Stromal cell of bone marrow (primary cell): Measurements from ENCODE around the gene PCDHGA4.
"Not testable (repeated sequence)": the region's sequence is repeated elsewhere in the genome, so short reads cannot be mapped to it uniquely, and the experiment has no call there.

Experiments used
- DNase-seq: peaks from one replicate; pipeline ENCODE4 v3.0.0-alpha.2; 2012; ENCODE audit warnings: low read depth

PCDHGA4 gene

GRCh38 chr5:141349917-141350619 is 4.8 kb upstream of the PCDHGA4 start, which contains the start of gene PCDHGB1:
PCDHGB1 (plus strand) TSS chr5:141350099; CDS start chr5:141350261, 162 bp downstream.
- peak; percentile 50 for DNase-seq

GRCh38 chr5:141351591-141351990 is 3.2 kb upstream of the PCDHGA4 start:
- DNase-seq, result no peak

GRCh38 chr5:141355641-141356040 is 820 bp downstream of the PCDHGA4 start:
- DNase-seq, result no peak

DNA sequence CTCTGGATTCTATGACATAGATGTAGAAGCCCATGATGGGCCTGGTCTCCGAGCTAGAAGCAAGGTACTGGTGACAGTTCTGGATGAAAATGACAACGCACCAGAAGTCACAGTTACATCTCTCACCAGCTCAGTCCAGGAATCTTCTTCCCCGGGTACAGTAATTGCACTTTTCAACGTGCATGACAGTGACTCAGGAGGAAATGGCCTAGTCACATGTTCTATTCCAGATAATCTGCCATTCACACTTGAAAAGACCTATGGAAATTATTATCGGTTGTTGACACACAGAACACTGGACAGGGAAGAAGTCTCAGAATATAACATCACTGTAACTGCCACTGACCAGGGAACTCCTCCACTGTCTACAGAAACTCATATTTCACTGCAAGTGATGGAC is 1.3 kb downstream of the PCDHGA4 start:
- no peak for DNase-seq

DNA sequence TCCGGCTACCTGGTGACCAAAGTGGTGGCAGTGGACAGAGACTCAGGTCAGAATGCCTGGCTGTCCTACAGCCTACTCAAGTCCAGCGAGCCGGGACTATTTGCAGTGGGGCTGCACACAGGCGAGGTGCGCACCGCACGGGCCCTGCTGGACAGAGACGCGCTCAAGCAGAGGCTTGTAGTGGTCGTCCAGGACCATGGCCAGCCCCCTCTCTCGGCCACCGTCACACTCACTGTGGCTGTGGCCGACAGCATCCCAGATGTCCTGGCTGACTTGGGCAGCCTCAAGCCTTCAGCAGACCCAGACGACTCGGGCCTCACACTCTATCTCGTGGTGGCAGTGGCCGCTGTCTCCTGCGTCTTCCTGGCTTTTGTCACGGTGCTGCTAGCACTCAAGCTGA is 2.1 kb downstream of the PCDHGA4 start:
- DNase-seq, result no peak

GRCh38 chr5:141359790-141360426 is 5.1 kb downstream of the PCDHGA4 start, which contains the start of gene PCDHGB2:
PCDHGB2 (plus strand) TSS chr5:141359994; CDS start chr5:141360136, 142 bp downstream.
- DNase-seq, result no peak

GRCh38 chr5:141360685-141361084 is 5.9 kb downstream of the PCDHGA4 start:
- DNase-seq, result no peak

DNA sequence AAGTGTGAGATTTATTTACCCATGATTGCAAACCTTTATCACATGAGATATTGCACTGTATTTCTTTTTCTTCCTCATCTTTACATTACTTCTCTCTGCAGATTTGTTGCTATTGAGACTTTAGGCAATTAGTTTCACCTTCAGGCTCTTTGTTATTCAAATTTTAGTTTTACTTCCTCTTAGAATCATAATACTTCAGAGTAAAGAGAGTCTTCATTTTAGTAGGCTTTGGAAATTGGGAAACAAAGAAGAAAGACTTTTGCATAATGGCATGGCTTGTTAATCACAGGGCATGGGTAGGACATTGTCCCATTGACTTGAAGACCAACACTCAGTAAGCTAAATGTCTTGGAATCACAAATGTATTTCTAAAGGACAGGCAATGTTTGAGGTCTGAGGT is 7.9 kb downstream of the PCDHGA4 start:
- DNase-seq, result no peak

- DNase-seq, result no peak
Observed at GRCh38 chr5:141363952-141364660, 9.3 kb downstream of the PCDHGA4 start, which contains the start of gene PCDHGA5. PCDHGA5 (plus strand) TSS chr5:141364162; CDS start chr5:141364331, 169 bp downstream.

DNA sequence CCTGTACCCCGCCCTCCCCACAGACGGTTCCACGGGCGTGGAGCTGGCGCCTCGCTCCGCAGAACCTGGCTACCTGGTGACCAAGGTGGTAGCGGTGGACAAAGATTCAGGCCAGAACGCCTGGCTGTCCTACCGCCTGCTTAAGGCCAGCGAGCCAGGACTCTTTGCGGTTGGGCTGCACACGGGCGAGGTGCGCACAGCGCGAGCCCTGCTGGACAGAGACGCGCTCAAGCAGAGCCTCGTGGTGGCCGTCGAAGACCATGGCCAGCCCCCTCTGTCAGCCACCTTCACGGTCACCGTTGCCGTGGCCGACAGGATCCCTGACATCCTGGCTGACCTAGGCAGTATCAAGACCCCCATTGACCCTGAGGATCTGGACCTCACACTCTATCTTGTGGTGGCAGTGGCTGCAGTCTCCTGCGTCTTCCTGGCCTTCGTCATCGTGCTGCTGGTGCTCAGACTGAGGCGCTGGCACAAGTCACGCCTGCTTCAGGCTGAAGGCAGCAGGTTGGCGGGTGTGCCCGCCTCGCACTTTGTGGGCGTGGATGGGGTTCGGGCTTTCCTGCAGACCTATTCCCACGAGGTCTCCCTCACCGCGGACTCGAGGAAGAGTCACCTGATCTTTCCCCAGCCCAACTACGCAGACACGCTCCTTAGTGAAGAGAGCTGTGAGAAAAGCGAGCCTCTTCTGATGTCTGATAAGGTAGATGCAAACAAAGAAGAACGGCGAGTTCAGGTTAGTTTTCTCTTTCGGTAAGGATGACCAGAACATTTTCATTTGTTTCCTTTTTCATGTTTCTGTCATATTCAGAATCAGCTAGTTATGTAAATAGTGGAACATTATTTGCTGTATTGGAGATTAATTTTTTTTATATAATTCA is 11.4 kb downstream of the PCDHGA4 start:
- no peak for DNase-seq

DNA sequence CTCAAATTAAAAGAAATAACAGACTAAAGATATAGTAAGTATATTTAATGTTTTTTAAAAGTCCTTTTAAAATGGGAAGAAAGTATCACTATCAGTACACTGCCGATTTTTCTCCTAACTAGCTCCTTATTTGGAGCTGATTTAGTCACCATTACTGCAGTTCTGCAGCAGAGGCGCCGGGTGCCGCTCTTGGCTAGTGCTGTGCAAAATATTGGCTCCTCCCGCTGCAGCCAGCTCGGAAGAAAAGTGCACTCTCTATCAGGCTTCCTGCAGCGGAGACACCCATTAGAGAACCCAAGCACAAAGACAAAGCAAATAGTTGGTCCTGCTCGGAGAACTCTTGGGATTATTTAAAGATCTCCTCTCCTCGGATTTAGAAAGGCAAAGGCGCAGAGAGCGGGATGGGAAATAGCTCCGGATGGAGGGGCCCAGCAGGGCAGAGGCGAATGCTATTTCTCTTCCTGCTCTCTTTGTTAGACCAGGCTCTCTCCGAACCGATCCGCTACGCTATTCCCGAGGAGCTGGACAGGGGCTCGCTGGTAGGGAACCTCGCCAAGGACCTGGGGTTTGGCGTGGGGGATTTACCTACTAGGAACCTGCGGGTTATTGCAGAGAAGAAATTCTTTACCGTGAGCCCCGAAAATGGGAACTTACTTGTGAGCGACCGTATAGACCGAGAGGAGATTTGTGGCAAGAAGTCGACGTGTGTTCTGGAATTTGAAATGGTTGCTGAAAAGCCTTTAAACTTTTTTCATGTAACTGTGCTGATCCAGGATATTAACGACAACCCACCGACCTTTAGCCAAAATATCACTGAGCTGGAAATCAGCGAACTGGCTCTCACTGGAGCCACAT is 15.4 kb downstream of the PCDHGA4 start, which contains the start of gene PCDHGB3:
PCDHGB3 (plus strand) TSS at position 249 of the 855 bp plus-strand sequence; CDS start at position 402, 153 bp downstream.
- peak; percentile 47 for DNase-seq

DNA sequence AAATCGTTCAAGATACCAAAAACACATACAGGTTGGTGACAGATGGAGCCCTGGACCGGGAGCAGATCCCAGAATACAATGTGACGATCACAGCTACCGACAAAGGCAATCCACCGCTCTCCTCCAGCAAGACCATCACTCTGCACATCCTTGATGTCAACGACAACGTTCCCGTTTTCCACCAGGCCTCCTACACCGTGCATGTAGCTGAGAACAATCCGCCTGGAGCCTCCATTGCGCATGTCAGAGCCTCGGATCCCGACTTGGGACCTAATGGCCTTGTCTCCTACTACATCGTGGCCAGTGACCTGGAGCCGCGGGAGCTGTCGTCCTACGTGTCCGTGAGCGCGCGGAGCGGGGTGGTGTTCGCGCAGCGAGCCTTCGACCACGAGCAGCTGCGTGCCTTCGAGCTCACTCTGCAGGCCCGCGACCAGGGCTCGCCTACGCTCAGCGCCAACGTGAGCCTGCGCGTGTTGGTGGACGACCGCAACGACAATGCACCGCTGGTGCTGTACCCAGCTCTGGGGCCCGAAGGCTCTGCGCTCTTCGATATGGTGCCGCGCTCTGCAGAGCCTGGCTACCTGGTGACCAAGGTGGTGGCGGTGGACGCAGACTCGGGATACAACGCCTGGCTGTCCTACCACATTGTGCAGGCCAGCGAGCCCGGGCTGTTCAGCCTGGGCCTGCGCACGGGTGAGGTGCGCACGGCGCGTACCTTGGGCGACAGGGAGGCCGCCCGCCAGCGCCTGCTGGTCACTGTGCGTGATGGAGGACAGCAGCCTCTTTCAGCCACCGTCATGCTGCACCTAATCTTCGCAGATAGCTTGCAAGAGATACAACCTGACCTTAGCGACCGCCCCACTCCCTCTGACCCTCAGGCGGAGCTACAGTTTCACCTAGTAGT is 17.0 kb downstream of the PCDHGA4 start:
- DNase-seq, result no peak

- no peak for DNase-seq
Observed at GRCh38 chr5:141373673-141374317, 19.0 kb downstream of the PCDHGA4 start, which contains the start of gene PCDHGA6. PCDHGA6 (plus strand) TSS chr5:141373891; CDS start chr5:141374084, 193 bp downstream.

GRCh38 chr5:141374627-141375026 is 19.8 kb downstream of the PCDHGA4 start:
- DNase-seq, result no peak

GRCh38 chr5:141375444-141376155 is 20.8 kb downstream of the PCDHGA4 start:
- DNase-seq, result not testable (repeated sequence)

DNA sequence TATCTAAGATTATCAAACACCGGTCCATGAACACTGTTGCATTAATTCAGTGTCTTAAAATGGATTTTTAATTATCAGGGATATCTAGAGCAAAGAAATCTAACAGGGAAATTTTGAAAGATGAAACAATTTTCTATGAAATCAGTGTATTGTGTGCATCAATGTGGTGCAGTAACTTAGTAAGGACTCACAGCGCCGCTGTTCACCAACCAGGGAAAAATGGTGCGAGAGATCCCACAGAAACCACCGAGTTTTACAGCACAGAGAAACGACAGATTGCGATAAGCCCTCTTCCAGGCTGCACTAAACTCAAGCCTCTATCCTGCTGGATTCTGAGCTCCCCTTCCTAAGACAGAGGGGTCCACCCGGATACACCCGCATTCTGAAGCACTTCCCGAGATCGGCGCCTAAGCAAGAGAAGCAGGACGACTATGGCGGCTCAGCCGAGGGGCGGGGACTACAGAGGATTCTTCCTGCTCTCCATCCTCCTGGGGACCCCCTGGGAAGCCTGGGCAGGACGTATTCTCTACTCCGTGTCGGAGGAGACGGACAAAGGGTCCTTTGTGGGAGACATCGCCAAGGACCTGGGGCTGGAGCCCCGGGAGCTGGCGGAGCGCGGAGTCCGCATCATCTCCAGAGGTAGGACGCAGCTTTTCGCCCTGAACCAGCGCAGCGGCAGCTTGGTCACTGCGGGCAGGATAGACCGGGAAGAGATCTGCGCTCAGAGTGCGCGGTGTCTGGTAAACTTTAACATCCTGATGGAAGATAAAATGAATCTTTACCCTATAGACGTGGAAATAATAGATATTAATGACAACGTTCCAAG is 27.9 kb downstream of the PCDHGA4 start, which contains the start of gene PCDHGA7:
PCDHGA7 (plus strand) TSS at position 274 of the 826 bp plus-strand sequence; CDS start at position 432, 158 bp downstream.
- no peak for DNase-seq

- DNase-seq, result no peak
Observed at GRCh38 chr5:141383345-141383744, 28.5 kb downstream of the PCDHGA4 start.
